Neuron (in vitro differentiated cells): Measurements from ENCODE around the gene MVD.
A peak's percentile ranks its signal among the peaks of the same experiment; 100 is the strongest.

Experiments
- H2AFZ ChIP-seq: one replicate; pipeline ENCODE4 v1.6.1; 2013; ENCODE audit warnings: low read depth, mild to moderate bottlenecking, inconsistent platforms, low read length, moderate library complexity
- H3K27me3 ChIP-seq: one replicate; pipeline ENCODE4 v1.6.1; 2013; ENCODE audit warnings: low read length; ENCODE audit not compliant: insufficient read depth
- H3K36me3 ChIP-seq: one replicate; pipeline ENCODE4 v1.6.1; 2013; ENCODE audit warnings: low read length; ENCODE audit not compliant: insufficient read depth
- H3K4me1 ChIP-seq: one replicate; pipeline ENCODE4 v1.6.1; 2013; ENCODE audit warnings: low read length; ENCODE audit not compliant: insufficient read depth
- H3K4me3 ChIP-seq: 2 replicates; pipeline ENCODE4 v1.5.1; 2013; ENCODE audit warnings: mild to moderate bottlenecking, low read length, moderate library complexity
- H3K9me3 ChIP-seq: one replicate; pipeline ENCODE4 v1.6.1; 2013; ENCODE audit warnings: low read length

The MVD gene

GRCh38 chr16:88667461-88667860 is 4.6 kb upstream of the MVD start:
- H3K4me3 ChIP-seq, result no peak overlapping the region
- H3K9me3 ChIP-seq, result no peaks in the 10 kb centered on the region
- H2AFZ ChIP-seq, result no peak overlapping the region
- H3K27me3 ChIP-seq, result no peaks in the 10 kb centered on the region
- H3K4me1 ChIP-seq, result no peaks in the 10 kb centered on the region
- H3K36me3 ChIP-seq, result peaks cover 10% of the 10 kb centered on the region

- H3K27me3 ChIP-seq, result no peaks in the 10 kb centered on the region
- H3K9me3 ChIP-seq, result no peaks in the 10 kb centered on the region
- peaks cover 10% of the 10 kb centered on the region for H3K36me3 ChIP-seq
- peaks cover 11% of the 10 kb centered on the region for H3K4me1 ChIP-seq
- no peak overlapping the region for H3K4me3 ChIP-seq
- no peak overlapping the region for H2AFZ ChIP-seq
Measured at GRCh38 chr16:88665570-88665969, 2.7 kb upstream of the MVD start.

GRCh38 chr16:88665148-88665547 is 2.3 kb upstream of the MVD start:
- Histone ChIP-seq H3K4me1 (peaks cover 11% of the 10 kb centered on the region), H2AFZ (no peak overlapping the region), H3K4me3 (no peak overlapping the region), H3K9me3 (no peaks in the 10 kb centered on the region), H3K36me3 (peaks cover 11% of the 10 kb centered on the region), H3K27me3 (no peaks in the 10 kb centered on the region)

- Histone ChIP-seq H3K36me3 (peaks cover 27% of the 10 kb centered on the region), H3K9me3 (no peaks in the 10 kb centered on the region), H2AFZ (peak overlapping the region; percentile 12), H3K4me3 (peak overlapping the region; percentile 82), H3K27me3 (no peaks in the 10 kb centered on the region), H3K4me1 (peaks cover 11% of the 10 kb centered on the region)
Measured at GRCh38 chr16:88662222-88662842, 559 bp downstream of the MVD start.

GRCh38 chr16:88661468-88661867 is 1.4 kb downstream of the MVD start:
- Histone ChIP-seq H3K9me3 (no peaks in the 10 kb centered on the region), H3K36me3 (peaks cover 35% of the 10 kb centered on the region), H3K4me1 (peaks cover 11% of the 10 kb centered on the region), H3K4me3 (peak overlapping the region; percentile 82), H2AFZ (no peak overlapping the region), H3K27me3 (no peaks in the 10 kb centered on the region)

GRCh38 chr16:88659160-88659559 is 3.7 kb downstream of the MVD start:
- Histone ChIP-seq H3K4me1 (peaks cover 11% of the 10 kb centered on the region), H3K4me3 (no peak overlapping the region), H2AFZ (no peak overlapping the region), H3K9me3 (no peaks in the 10 kb centered on the region), H3K27me3 (no peaks in the 10 kb centered on the region), H3K36me3 (peaks cover 51% of the 10 kb centered on the region)

- H3K27me3 ChIP-seq, result no peaks in the 10 kb centered on the region
- no peak overlapping the region for H3K4me3 ChIP-seq
- H3K36me3 ChIP-seq, result peaks cover 55% of the 10 kb centered on the region
- H3K4me1 ChIP-seq, result peaks cover 11% of the 10 kb centered on the region
- H2AFZ ChIP-seq, result no peak overlapping the region
- no peaks in the 10 kb centered on the region for H3K9me3 ChIP-seq
Measured at GRCh38 chr16:88658714-88659113, 4.2 kb downstream of the MVD start.

- Histone ChIP-seq H2AFZ (no peak overlapping the region), H3K27me3 (no peaks in the 10 kb centered on the region), H3K36me3 (peaks cover 65% of the 10 kb centered on the region), H3K4me3 (no peak overlapping the region), H3K4me1 (peaks cover 11% of the 10 kb centered on the region), H3K9me3 (no peaks in the 10 kb centered on the region)
Measured at GRCh38 chr16:88657371-88657770, 5.5 kb downstream of the MVD start.

- Histone ChIP-seq H3K36me3 (peaks cover 73% of the 10 kb centered on the region), H3K27me3 (no peaks in the 10 kb centered on the region), H3K4me1 (peaks cover 8% of the 10 kb centered on the region), H2AFZ (no peak overlapping the region), H3K4me3 (no peak overlapping the region), H3K9me3 (no peaks in the 10 kb centered on the region)
Measured at GRCh38 chr16:88656291-88656980, 6.5 kb downstream of the MVD start.

GRCh38 chr16:88655733-88656281 is 7.1 kb downstream of the MVD start:
- no peaks in the 10 kb centered on the region for H3K27me3 ChIP-seq
- no peaks in the 10 kb centered on the region for H3K9me3 ChIP-seq
- no peak overlapping the region for H2AFZ ChIP-seq
- no peak overlapping the region for H3K4me3 ChIP-seq
- peaks cover 75% of the 10 kb centered on the region for H3K36me3 ChIP-seq
- peaks cover 7% of the 10 kb centered on the region for H3K4me1 ChIP-seq

- H3K4me3 ChIP-seq, result no peak overlapping the region
- H3K36me3 ChIP-seq, result peaks cover 74% of the 10 kb centered on the region
- H3K4me1 ChIP-seq, result peaks cover 9% of the 10 kb centered on the region
- H3K27me3 ChIP-seq, result no peaks in the 10 kb centered on the region
- no peaks in the 10 kb centered on the region for H3K9me3 ChIP-seq
- H2AFZ ChIP-seq, result no peak overlapping the region
Measured at GRCh38 chr16:88655053-88655732, 7.7 kb downstream of the MVD start.

- Histone ChIP-seq H3K4me3 (no peak overlapping the region), H3K4me1 (peaks cover 11% of the 10 kb centered on the region), H3K9me3 (no peaks in the 10 kb centered on the region), H2AFZ (no peak overlapping the region), H3K27me3 (no peaks in the 10 kb centered on the region), H3K36me3 (peaks cover 70% of the 10 kb centered on the region)
Measured at GRCh38 chr16:88654363-88655052, 8.4 kb downstream of the MVD start.
